ENCODE data around the gene RXFP2.

- TF ChIP-seq CTCF (IDR thresholded peaks at IDR 0.05; ENCODE audit: low read depth, low read length) (no peak), POLR2A (IDR thresholded peaks at IDR 0.05; ENCODE audit: extremely low read depth, insufficient read length) (no peak), MAX (IDR thresholded peaks at IDR 0.05; ENCODE audit: low read depth, low read length) (no peak)
Measured at GRCh38 chr13:31851216-31851615, 111.9 kb downstream of the RXFP2 start.
